ENCODE data around the gene FAM13A.

Gene FAM13A

GRCh38 chr4:88828842-88829571 is 228.0 kb downstream of the FAM13A start:
- no peak for DNase-seq

GRCh38 chr4:88827442-88827841 is 229.5 kb downstream of the FAM13A start:
- no peak for DNase-seq

- no peak for DNase-seq
Observed at GRCh38 chr4:88826771-88827170, 230.2 kb downstream of the FAM13A start.

GRCh38 chr4:88825931-88826330 is 231.1 kb downstream of the FAM13A start:
- no peak for DNase-seq

GRCh38 chr4:88823058-88823919 is 233.7 kb downstream of the FAM13A start:
- peak; percentile 77 for DNase-seq

- no peak for DNase-seq
Observed at GRCh38 chr4:88822034-88822789, 234.8 kb downstream of the FAM13A start.

GRCh38 chr4:88821522-88821921 is 235.5 kb downstream of the FAM13A start:
- no peak for DNase-seq

- no peak for DNase-seq
Observed at GRCh38 chr4:88820698-88821415, 236.1 kb downstream of the FAM13A start.

- DNase-seq: no peak
Observed at GRCh38 chr4:88819818-88820697, 236.9 kb downstream of the FAM13A start.

- peak; percentile 33 for DNase-seq
Observed at GRCh38 chr4:88818631-88819470, 238.1 kb downstream of the FAM13A start.

GRCh38 chr4:88817740-88818139 is 239.2 kb downstream of the FAM13A start:
- no peak for DNase-seq

GRCh38 chr4:88816360-88816759 is 240.6 kb downstream of the FAM13A start:
- no peak for DNase-seq

- DNase-seq: peak; percentile 49
Observed at GRCh38 chr4:88814043-88814617, 242.9 kb downstream of the FAM13A start.

GRCh38 chr4:88813013-88813412 is 244.0 kb downstream of the FAM13A start:
- DNase-seq: no peak

- no peak for DNase-seq
Observed at GRCh38 chr4:88812420-88812819, 244.6 kb downstream of the FAM13A start.

GRCh38 chr4:88811904-88812303 is 245.1 kb downstream of the FAM13A start:
- no peak for DNase-seq

- no peak for DNase-seq
Observed at GRCh38 chr4:88810325-88810724, 246.7 kb downstream of the FAM13A start.

GRCh38 chr4:88809576-88810219 is 247.3 kb downstream of the FAM13A start:
- DNase-seq: no peak

- no peak for DNase-seq
Observed at GRCh38 chr4:88809101-88809500, 247.9 kb downstream of the FAM13A start.

- no peak for DNase-seq
Observed at GRCh38 chr4:88807499-88807898, 249.5 kb downstream of the FAM13A start.
